ENCODE measurements around the gene NAA38.

Gene NAA38

GRCh38 chr17:7894866-7895265 is 37.5 kb upstream of the NAA38 start:
- Histone ChIP-seq H3K9ac (ENCODE audit: low read length) (no peak overlapping the region), H3K9me3 (ENCODE audit: insufficient read depth, low read length) (no peaks in the 10 kb centered on the region), H4K20me1 (ENCODE audit: insufficient read depth, low read length) (no peaks in the 10 kb centered on the region), H3K4me2 (ENCODE audit: low read length) (no peak overlapping the region), H3K27ac (ENCODE audit: low read length) (no peak overlapping the region), H3K4me3 (ENCODE audit: low read length) (no peak overlapping the region), H3K79me2 (ENCODE audit: low read length) (no peaks in the 10 kb centered on the region), H3K4me1 (ENCODE audit: low read length) (no peaks in the 10 kb centered on the region), H3K36me3 (replicated peaks; ENCODE audit: low read depth, low read length) (peaks cover 32% of the 10 kb centered on the region), H3K27me3 (ENCODE audit: low read depth, low read length) (no peaks in the 10 kb centered on the region), H2AFZ (ENCODE audit: low read depth, low read length) (no peak overlapping the region)
- TF ChIP-seq CTCF (IDR thresholded peaks at IDR 0.05; ENCODE audit: low read depth, low read length), result no peak

- peaks cover 27% of the 10 kb centered on the region for H3K36me3 ChIP-seq (replicated peaks; ENCODE audit: low read depth, low read length)
These were observed 36.9 kb upstream of the NAA38 start for GRCh38 chr17:7894226-7894625.

GRCh38 chr17:7893187-7893880 is 36.0 kb upstream of the NAA38 start:
- no peak overlapping the region for H3K27ac ChIP-seq (ENCODE audit: low read length)
- no peak for TF ChIP-seq EZH2phosphoT487 (IDR thresholded peaks at IDR 0.05; ENCODE audit: low read depth)
- no peak for TF ChIP-seq CTCF (IDR thresholded peaks at IDR 0.05; ENCODE audit: low read depth, low read length)
- no peaks in the 10 kb centered on the region for H3K4me1 ChIP-seq (ENCODE audit: low read length)

More at GRCh38 chr17:7894226-7894625, 36.9 kb upstream of the NAA38 start:
- Histone ChIP-seq H3K79me2 (ENCODE audit: low read length) (no peaks in the 10 kb centered on the region), H4K20me1 (ENCODE audit: insufficient read depth, low read length) (no peaks in the 10 kb centered on the region), H2AFZ (ENCODE audit: low read depth, low read length) (no peak overlapping the region), H3K27me3 (ENCODE audit: low read depth, low read length) (no peaks in the 10 kb centered on the region), H3K4me3 (ENCODE audit: low read length) (no peak overlapping the region), H3K4me2 (ENCODE audit: low read length) (no peak overlapping the region), H3K9me3 (ENCODE audit: insufficient read depth, low read length) (no peaks in the 10 kb centered on the region), H3K4me1 (ENCODE audit: low read length) (no peaks in the 10 kb centered on the region), H3K9ac (ENCODE audit: low read length) (no peak overlapping the region), H3K27ac (ENCODE audit: low read length) (no peak overlapping the region)
- TF ChIP-seq CTCF (IDR thresholded peaks at IDR 0.05; ENCODE audit: low read depth, low read length), result no peak
- TF ChIP-seq EZH2phosphoT487 (IDR thresholded peaks at IDR 0.05; ENCODE audit: low read depth), result no peak

GRCh38 chr17:7889166-7889955 is 32.0 kb upstream of the NAA38 start:
- no peak overlapping the region for H3K4me3 ChIP-seq (ENCODE audit: low read length)
- no peak overlapping the region for H2AFZ ChIP-seq (ENCODE audit: low read depth, low read length)
- H3K9me3 ChIP-seq (ENCODE audit: insufficient read depth, low read length), result no peaks in the 10 kb centered on the region
- no peak overlapping the region for H3K27ac ChIP-seq (ENCODE audit: low read length)
- peaks cover 39% of the 10 kb centered on the region for H3K79me2 ChIP-seq (ENCODE audit: low read length)
- H4K20me1 ChIP-seq (ENCODE audit: insufficient read depth, low read length), result peaks cover 5% of the 10 kb centered on the region; the same call in 1 of the 2 replicates
- H3K36me3 ChIP-seq (replicated peaks; ENCODE audit: low read depth, low read length), result peaks cover 3% of the 10 kb centered on the region
- no peaks in the 10 kb centered on the region for H3K27me3 ChIP-seq (ENCODE audit: low read depth, low read length)
- peaks cover 4% of the 10 kb centered on the region; the same call in 1 of the 2 replicates for H3K4me1 ChIP-seq (ENCODE audit: low read length)
- H3K4me2 ChIP-seq (ENCODE audit: low read length), result no peak overlapping the region
- no peak overlapping the region for H3K9ac ChIP-seq (ENCODE audit: low read length)
- TF ChIP-seq CTCF (IDR thresholded peaks at IDR 0.05; ENCODE audit: low read depth, low read length), result no peak
- no peak for TF ChIP-seq EZH2phosphoT487 (IDR thresholded peaks at IDR 0.05; ENCODE audit: low read depth)

More at GRCh38 chr17:7893187-7893880, 36.0 kb upstream of the NAA38 start:
- Histone ChIP-seq H3K4me3 (ENCODE audit: low read length) (no peak overlapping the region), H2AFZ (ENCODE audit: low read depth, low read length) (no peak overlapping the region), H3K4me2 (ENCODE audit: low read length) (no peak overlapping the region), H3K79me2 (ENCODE audit: low read length) (peaks cover 9% of the 10 kb centered on the region), H3K9ac (ENCODE audit: low read length) (no peak overlapping the region), H3K27me3 (ENCODE audit: low read depth, low read length) (no peaks in the 10 kb centered on the region), H4K20me1 (ENCODE audit: insufficient read depth, low read length) (no peaks in the 10 kb centered on the region), H3K36me3 (replicated peaks; ENCODE audit: low read depth, low read length) (peaks cover 18% of the 10 kb centered on the region), H3K9me3 (ENCODE audit: insufficient read depth, low read length) (no peaks in the 10 kb centered on the region)
